Memory B cell (primary cell): Measurements from ENCODE around the gene RPH3AL.
"Not testable (repeated sequence)": the region's sequence is repeated elsewhere in the genome, so short reads cannot be mapped to it uniquely, and the experiment has no call there.

Source experiments
- ATAC-seq: fragments of 150-1000 bp; cut with Tn5 transposase; 2 replicates; pipeline ENCODE4 v1.10.0; 2021; ENCODE audit warnings: low read depth, mild to moderate bottlenecking, moderate library complexity
- DNase-seq, 2 donors: peaks; one replicate each; pipeline ENCODE4 v3.0.0; 2022; ENCODE audit warnings: low spot score in 2 of 2
- H3K27ac Mint-ChIP-seq: one replicate; pipeline ENCODE4 v1.8.0; 2022; ENCODE audit warnings: mild to moderate bottlenecking, moderate library complexity, mixed read lengths
- H3K27me3 Mint-ChIP-seq: one replicate; pipeline ENCODE4 v1.8.0; 2022; ENCODE audit warnings: mixed read lengths
- H3K36me3 Mint-ChIP-seq: one replicate; pipeline ENCODE4 v1.8.0; 2022; ENCODE audit warnings: mild to moderate bottlenecking, mixed read lengths
- H3K4me1 Mint-ChIP-seq: one replicate; pipeline ENCODE4 v1.8.0; 2022; ENCODE audit warnings: mixed read lengths
- H3K4me3 Mint-ChIP-seq: one replicate; pipeline ENCODE4 v1.8.0; 2022; ENCODE audit warnings: mild to moderate bottlenecking, moderate library complexity, mixed read lengths
- H3K9me3 Mint-ChIP-seq: one replicate; pipeline ENCODE4 v1.8.0; 2022; ENCODE audit warnings: mixed read lengths

RPH3AL gene

DNA sequence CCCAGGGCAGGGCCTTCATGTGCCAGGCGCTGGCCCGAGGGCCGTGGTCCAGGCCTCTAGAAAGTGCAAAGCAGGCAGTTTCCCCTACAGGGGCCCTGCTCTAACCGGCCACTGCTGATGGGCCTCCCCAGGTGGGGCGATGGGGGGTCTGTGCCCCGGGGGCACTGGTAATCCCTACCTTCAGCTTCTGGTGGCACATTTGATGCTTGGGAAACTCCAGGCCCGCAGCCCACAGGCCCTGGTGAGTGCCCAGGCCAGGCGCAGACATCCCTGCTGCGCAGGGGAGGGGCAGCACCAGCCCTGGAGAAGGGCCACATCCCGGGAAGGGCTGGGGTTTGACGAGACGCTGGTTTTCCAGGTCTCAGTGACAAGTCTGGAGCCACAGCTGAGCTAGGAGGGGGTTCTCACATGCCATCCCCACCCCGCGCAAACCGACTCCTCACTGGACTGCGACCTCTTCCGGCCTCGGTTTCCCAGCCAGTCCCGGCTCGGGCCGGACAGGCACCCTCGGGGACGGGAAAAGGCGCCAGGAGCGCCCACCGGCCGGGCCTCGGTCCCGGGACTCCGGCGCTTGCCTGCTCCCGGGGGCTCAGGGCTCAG is 172.7 kb downstream of the RPH3AL start:
- Mint-ChIP-seq H3K9me3 (no peaks in the 10 kb centered on the region), H3K27me3 (peaks cover 13% of the 10 kb centered on the region), H3K27ac (no peak overlapping the region), H3K36me3 (no peaks in the 10 kb centered on the region), H3K4me1 (no peaks in the 10 kb centered on the region), H3K4me3 (no peak overlapping the region)
- no peak for ATAC-seq
- no peak for DNase-seq

DNA sequence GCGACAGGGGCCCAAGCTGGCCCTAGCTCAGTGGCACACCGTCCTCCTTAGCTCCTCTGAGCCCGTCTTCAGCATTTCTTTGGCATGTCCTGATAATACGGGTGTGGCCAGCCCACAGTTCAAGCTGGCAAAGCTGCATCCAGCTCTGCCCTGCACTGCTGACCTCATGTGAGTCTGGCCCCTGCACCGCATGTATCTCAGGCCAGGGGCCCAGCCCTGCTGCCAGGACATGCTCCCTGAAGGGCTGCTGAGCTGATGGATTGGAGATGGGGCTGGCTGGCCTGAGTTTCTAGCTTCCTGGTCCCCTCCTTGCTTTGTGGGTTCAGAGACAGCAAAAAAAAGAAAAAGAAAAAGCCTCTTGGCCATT is 173.6 kb downstream of the RPH3AL start:
- DNase-seq (no peak), ATAC-seq (no peak)
- H3K36me3 Mint-ChIP-seq: no peaks in the 10 kb centered on the region
- no peak overlapping the region for H3K27ac Mint-ChIP-seq
- H3K4me3 Mint-ChIP-seq: no peak overlapping the region
- peaks cover 13% of the 10 kb centered on the region for H3K27me3 Mint-ChIP-seq
- H3K4me1 Mint-ChIP-seq: no peaks in the 10 kb centered on the region
- H3K9me3 Mint-ChIP-seq: no peaks in the 10 kb centered on the region

DNA sequence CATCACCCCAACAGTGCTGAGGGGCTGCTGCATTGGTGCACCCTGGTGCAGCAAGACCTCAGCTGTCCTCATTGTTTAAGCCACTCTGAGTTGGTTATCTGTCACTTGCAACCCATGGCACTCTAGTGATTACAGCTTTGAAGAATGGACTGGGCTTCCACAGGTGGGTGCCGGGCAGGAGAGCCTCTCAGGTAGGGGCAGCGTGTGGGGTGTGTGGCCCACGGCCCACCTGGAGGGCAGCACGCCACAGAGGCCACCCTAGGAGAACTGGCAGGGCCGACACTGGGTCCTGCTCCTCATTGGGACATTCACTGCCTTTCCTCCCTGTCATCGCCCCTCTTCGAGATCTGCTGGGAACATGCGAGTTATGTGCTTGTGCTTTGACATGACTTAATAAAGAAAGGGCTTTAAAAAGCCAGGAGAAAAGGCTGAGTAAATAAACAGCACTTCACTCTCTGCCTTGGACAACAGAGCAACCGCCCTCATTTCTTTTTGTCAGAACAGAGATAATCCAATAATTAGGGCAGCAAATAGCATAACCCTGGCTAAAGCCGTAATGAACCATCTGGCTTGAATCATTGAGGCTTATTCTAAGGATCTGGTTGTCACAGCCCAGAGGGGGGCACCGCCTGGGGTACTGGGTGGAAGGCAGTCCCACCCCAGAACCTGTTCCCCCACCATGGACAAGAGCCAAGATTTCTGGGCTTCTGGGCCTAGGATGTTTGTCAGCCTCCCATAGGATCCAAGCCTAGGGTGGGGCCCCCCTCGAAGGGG is 174.1 kb downstream of the RPH3AL start:
- Mint-ChIP-seq H3K36me3 (no peaks in the 10 kb centered on the region), H3K9me3 (no peaks in the 10 kb centered on the region), H3K4me3 (no peak overlapping the region), H3K27ac (no peak overlapping the region), H3K4me1 (no peaks in the 10 kb centered on the region), H3K27me3 (peaks cover 13% of the 10 kb centered on the region)
- ATAC-seq (no peak), DNase-seq (no peak)

DNA sequence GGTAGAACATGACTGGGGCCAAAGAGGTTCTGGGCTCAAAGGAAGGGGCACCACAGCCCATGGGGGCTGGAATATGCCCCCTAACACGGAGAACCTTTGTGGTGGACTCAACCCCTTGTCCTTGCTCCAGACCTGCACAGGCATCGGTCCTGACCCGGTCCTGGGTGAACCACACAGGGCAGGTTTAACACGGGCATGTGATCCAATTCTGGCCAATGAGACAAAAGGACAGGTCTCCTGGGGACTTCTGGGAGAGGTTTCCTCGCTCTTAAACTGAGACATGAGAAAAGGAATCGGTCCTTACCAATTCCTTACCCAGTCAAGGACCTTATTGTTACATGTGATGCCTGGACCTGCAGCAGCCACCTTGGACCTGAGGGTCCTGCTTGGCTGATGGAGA is 174.8 kb downstream of the RPH3AL start:
- no peak overlapping the region for H3K4me3 Mint-ChIP-seq
- H3K27ac Mint-ChIP-seq: no peak overlapping the region
- no peaks in the 10 kb centered on the region for H3K36me3 Mint-ChIP-seq
- H3K9me3 Mint-ChIP-seq: no peaks in the 10 kb centered on the region
- DNase-seq (no peak), ATAC-seq (no peak)
- no peaks in the 10 kb centered on the region for H3K4me1 Mint-ChIP-seq
- peaks cover 11% of the 10 kb centered on the region for H3K27me3 Mint-ChIP-seq

DNA sequence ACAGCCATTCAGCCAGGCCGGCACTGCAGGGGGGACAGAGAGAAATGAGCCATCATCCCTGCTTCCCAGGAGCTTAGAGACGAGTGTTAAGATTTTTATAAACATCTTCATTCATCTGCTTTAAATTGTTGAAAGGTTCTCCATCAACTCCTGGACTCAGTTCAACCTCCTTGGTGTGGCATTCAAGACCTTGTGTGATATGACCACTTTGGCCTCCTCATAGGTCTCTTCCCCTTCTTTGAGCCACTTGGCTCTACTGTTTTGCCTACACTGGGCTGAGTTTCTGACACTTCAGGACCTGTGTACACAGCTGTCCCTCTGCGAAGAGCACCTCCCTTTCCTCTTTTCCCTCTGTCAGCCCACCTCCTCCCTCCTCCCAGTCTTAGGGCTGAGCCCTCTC is 175.5 kb downstream of the RPH3AL start:
- H3K4me3 Mint-ChIP-seq: no peak overlapping the region
- H3K4me1 Mint-ChIP-seq: no peaks in the 10 kb centered on the region
- no peak overlapping the region for H3K27ac Mint-ChIP-seq

DNA sequence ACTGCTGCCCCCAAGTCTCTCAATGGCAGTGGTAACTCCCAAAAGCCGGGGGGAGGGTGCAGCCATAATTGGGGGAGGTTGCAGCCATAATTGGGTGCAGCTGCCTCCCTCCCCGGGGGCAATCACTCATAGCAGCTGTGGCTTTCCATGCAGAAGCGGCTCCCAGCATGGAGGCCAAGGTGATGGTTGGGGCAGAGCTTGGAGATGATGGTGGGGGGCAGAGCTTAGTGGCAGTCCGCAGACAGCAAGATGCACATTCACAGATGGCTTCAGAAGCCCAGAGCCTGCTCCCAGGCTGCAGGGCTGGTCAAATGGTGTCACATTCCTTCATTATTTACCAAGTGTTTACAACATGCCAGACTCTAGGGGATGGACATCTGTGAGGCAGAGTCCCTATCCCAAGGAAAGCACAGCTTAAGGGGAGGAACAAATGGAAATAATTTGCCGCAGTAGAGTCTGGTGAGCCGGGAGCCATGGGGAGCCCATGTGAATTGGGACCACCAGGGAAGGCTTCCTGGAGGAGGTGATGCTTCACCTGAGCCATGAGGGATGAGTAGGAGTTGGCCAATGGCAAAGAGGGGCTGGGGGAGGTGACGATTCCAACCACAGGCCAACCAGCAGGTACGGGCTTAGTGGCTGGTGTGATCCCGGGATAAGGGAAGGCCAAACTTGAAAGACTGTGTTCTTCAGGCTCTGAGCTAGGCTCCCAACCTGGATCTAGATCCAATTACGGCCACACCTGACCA is 179.3 kb downstream of the RPH3AL start:
- Mint-ChIP-seq H3K27ac (no peak overlapping the region), H3K9me3 (no peaks in the 10 kb centered on the region)

More for the DNA sequence above, 175.5 kb downstream of the RPH3AL start:
- Mint-ChIP-seq H3K36me3 (no peaks in the 10 kb centered on the region), H3K9me3 (no peaks in the 10 kb centered on the region), H3K27me3 (peaks cover 8% of the 10 kb centered on the region)
- DNase-seq (no peak), ATAC-seq (no peak)

DNA sequence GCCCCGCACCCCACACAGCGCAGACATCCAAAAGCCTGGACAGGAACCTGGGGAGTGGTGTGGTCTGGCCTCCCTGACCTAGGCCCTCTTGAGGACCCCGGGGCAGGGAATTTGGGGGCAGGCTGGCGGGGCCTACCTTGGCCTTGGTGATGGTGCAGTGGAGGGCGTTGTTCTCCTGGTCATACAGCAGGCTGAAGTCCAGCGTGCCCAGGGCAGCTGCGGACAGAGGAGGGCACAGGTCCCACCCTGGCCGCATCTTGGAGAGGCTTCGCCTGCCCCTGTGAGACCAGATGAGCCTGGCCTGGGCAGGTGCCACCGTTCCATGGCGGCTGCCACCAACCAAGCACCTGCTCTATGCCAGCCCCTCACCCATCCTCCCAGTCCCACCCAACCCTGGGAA is 180.2 kb downstream of the RPH3AL start:
- no peak for DNase-seq
- H3K36me3 Mint-ChIP-seq: no peaks in the 10 kb centered on the region

More for the DNA sequence above, 179.3 kb downstream of the RPH3AL start:
- Mint-ChIP-seq H3K27me3 (peaks cover 16% of the 10 kb centered on the region), H3K4me1 (no peaks in the 10 kb centered on the region), H3K36me3 (no peaks in the 10 kb centered on the region), H3K4me3 (no peak overlapping the region)
- DNase-seq: no peak
- no peak for ATAC-seq

DNA sequence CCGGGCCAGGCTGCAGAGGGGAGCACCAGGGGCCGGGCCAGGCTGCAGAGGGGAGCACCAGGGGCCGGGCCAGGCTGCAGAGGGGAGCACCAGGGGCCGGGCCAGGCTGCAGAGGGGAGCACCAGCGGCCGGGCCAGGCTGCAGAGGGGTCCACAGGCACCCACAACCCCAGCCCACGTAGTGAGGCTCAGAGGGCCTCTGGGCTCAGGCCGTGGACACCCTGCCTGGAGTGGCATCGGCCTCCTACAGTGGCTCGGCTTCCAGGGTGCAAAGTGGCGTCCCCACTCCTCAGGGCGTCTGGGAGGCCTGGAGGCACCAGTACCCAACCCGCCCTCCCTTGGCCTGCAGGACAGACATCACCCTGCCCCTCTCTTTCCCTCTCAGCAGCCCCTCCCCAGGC is 180.7 kb downstream of the RPH3AL start:
- no peak overlapping the region for H3K4me3 Mint-ChIP-seq
- no peaks in the 10 kb centered on the region for H3K9me3 Mint-ChIP-seq
- H3K4me1 Mint-ChIP-seq: no peaks in the 10 kb centered on the region
- ATAC-seq (no peak), DNase-seq (no peak)
- H3K27ac Mint-ChIP-seq: no peak overlapping the region
- H3K36me3 Mint-ChIP-seq: no peaks in the 10 kb centered on the region
- H3K27me3 Mint-ChIP-seq: peaks cover 12% of the 10 kb centered on the region

More for the DNA sequence above, 180.2 kb downstream of the RPH3AL start:
- Mint-ChIP-seq H3K27me3 (peaks cover 12% of the 10 kb centered on the region), H3K4me3 (no peak overlapping the region), H3K4me1 (no peaks in the 10 kb centered on the region), H3K27ac (no peak overlapping the region), H3K9me3 (no peaks in the 10 kb centered on the region)
- ATAC-seq: no peak

DNA sequence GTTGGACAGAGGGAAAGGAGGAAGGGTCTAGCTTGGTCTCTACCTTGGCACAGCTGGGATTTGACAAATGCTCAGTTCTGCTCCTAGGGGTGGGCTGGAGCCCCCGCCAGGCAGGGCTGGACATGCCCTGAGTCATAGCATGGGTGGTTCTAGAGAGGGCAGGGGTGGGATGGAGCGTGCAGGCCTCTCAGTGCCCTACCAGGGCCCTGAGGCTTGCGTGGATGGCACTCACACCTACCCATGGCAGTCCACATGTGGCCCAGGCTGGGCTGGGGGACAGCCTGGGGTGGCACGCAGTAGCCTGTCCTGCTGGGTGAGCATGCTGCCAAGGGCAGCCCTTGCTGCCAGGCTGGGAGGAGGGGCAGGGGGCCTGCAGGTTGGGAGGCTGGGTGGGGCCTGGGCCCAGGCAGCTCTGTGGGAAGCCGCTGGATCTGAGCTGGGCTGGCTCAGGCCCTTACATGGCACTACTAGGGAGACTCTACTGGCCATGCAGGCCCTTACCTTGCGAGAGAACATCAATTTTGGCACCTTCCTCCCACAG is 182.4 kb downstream of the RPH3AL start:
- no peak for DNase-seq
- ATAC-seq: no peak
- Mint-ChIP-seq H3K4me1 (no peaks in the 10 kb centered on the region), H3K27ac (no peak overlapping the region), H3K4me3 (no peak overlapping the region), H3K9me3 (no peaks in the 10 kb centered on the region), H3K36me3 (no peaks in the 10 kb centered on the region), H3K27me3 (peaks cover 12% of the 10 kb centered on the region)

DNA sequence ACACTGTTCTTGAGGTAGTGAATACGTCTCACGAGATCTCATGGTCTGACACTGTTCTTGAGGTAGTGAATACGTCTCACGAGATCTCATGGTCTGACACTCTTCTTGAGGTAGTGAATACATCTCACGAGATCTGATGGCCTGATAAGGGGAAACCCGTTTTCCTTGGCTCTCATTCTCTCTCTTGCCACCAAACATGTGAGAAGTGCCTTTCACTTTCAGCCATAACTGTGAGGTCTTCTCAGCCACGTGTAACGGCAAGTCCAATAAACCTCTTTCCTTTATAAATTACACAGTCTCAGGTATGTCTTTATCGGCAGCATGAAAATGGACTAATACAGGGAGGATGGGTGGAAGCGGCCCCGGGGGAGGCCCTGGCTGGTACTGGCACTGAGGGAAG is 184.0 kb downstream of the RPH3AL start:
- H3K36me3 Mint-ChIP-seq, H3K4me1 Mint-ChIP-seq, DNase-seq, ATAC-seq, H3K9me3 Mint-ChIP-seq, H3K4me3 Mint-ChIP-seq, H3K27ac Mint-ChIP-seq: not testable (repeated sequence)
- peaks cover 12% of the 10 kb centered on the region for H3K27me3 Mint-ChIP-seq

DNA sequence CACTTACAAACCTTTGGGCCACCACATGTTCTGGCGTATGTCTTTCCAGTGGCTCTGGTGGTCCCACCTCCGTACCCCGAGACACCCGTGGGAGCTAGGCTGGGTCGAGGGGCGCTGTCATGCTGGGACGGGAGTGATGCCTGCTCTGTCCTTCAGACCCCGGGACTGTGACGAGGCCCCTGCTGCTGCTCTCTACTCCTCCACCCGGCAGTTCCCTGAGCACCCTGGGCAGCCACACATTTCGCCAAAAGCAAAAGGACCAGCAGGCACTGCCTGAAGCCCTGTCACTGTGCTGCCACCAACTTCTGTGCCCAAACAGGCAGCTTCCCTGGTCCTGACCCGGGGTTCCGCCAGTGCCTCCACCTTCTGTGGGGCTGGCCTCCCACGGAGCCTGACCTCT is 186.7 kb downstream of the RPH3AL start:
- Mint-ChIP-seq H3K27me3 (peaks cover 19% of the 10 kb centered on the region), H3K4me3 (no peak overlapping the region), H3K4me1 (no peaks in the 10 kb centered on the region), H3K36me3 (no peaks in the 10 kb centered on the region), H3K27ac (no peak overlapping the region), H3K9me3 (no peaks in the 10 kb centered on the region)
- DNase-seq: no peak
- no peak for ATAC-seq

DNA sequence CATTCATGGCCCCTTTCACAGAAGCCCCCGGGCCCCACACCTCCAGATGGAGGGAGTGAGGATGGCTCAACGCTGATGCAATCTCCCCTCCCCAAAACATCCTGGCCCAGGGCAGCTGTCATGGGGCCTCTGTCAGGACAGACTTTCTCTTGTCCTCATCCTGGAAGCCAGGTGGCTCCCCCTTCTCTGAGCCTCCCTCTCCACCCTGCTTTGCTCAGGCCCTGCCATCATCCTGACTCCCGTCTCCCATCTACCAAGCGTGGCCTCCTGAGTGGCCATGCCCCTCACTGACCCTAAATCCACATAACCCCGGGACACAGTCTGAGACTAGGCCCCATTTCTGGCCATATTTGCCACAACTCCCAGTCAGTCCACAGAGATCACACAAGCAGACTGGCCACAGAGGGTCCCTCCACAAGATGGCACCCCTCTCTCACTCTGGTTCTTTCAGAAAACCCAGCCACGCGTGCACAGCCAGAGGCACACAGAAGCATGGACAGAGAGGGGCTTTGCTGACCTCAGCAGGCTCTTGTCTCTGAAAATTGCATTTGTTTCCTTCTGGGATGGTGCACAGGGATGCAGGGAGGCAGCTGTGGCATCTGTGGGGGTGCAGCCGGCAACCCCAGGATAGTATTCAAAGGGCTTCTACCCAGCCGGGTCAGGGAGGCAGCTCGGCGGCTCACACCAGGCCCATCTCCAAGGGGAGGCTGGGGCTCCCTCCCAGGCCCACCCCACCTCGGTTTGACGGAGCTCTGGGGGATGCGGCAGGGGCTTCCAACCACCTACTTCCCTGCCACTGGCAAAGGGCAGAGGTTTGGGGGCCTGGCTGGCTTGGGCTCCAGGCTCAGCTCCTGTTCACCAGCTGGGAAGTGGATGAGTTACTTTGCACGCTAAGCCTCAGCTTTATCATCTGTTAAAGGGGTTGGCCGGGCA is 188.0 kb downstream of the RPH3AL start:
- Mint-ChIP-seq H3K4me3 (no peak overlapping the region), H3K36me3 (no peaks in the 10 kb centered on the region), H3K9me3 (no peaks in the 10 kb centered on the region), H3K27me3 (peaks cover 13% of the 10 kb centered on the region), H3K27ac (no peak overlapping the region), H3K4me1 (no peaks in the 10 kb centered on the region)
- DNase-seq (no peak), ATAC-seq (no peak)

DNA sequence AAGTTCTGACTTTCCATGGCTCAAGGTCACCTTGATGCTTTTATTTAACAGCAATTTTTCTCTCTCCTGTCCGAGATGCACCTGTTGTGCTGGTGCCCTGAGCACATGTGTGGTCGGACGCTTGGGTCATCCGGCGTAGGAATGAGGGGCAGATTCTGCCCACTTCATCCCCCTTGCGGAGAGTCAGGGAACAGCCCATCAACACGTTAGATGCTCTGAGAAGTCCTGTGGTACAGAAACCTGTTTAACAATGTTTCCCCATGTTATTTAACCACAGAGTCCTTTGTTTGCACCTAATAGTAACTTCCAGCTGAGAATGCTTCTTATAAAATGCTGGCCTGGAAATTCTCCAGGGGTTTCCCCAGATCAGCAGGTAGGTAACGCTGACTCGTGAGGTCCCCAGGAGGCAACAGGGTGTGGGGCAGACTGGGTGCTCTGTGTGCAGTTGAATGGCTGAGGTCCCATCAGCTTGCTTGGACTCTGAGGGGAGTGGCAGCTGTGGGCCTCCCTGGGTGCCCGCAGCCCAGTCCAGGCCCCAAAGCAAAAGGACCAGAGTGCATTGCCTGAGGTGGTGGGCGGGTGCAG is 189.0 kb downstream of the RPH3AL start:
- Mint-ChIP-seq H3K36me3 (no peaks in the 10 kb centered on the region), H3K9me3 (no peaks in the 10 kb centered on the region), H3K27me3 (peaks cover 10% of the 10 kb centered on the region), H3K4me1 (no peaks in the 10 kb centered on the region), H3K4me3 (no peak overlapping the region), H3K27ac (no peak overlapping the region)
- ATAC-seq (no peak), DNase-seq (no peak)
